A673 (cell line): ENCODE data around the gene FHIT.

ENCODE experiments used
- EZH2 ChIP-seq: fragments of 200-600 bp; sonication (generic); IDR thresholded peaks from 2 replicates; pipeline ENCODE4 v1.6.1; 2017; ENCODE audit warnings: borderline replicate concordance, low read depth, mild to moderate bottlenecking, mixed read lengths, antibody characterized with exemption, low read length; ENCODE audit not compliant: poor library complexity, severe bottlenecking
- TF ChIP-seq, protein P1 (sequence below): fragments of 300-800, 200-600 bp; sonication (generic); conservative IDR thresholded peaks from 2 replicates; pipeline ENCODE4 v1.5.1; 2017; ENCODE audit warnings: low read depth, mild to moderate bottlenecking, antibody characterized with exemption, low read length, moderate library complexity, mixed read lengths

- no peak for TF ChIP-seq EZH2
- TF ChIP-seq, protein P1, sequence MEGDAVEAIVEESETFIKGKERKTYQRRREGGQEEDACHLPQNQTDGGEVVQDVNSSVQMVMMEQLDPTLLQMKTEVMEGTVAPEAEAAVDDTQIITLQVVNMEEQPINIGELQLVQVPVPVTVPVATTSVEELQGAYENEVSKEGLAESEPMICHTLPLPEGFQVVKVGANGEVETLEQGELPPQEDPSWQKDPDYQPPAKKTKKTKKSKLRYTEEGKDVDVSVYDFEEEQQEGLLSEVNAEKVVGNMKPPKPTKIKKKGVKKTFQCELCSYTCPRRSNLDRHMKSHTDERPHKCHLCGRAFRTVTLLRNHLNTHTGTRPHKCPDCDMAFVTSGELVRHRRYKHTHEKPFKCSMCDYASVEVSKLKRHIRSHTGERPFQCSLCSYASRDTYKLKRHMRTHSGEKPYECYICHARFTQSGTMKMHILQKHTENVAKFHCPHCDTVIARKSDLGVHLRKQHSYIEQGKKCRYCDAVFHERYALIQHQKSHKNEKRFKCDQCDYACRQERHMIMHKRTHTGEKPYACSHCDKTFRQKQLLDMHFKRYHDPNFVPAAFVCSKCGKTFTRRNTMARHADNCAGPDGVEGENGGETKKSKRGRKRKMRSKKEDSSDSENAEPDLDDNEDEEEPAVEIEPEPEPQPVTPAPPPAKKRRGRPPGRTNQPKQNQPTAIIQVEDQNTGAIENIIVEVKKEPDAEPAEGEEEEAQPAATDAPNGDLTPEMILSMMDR, result no peak
These were observed 176.5 kb downstream of the FHIT start for GRCh38 chr3:61074783-61075182.
